Fibroblast of skin of left quadriceps (primary cell): ENCODE measurements around the gene DNAH1.
"Not testable (repeated sequence)": the region's sequence is repeated elsewhere in the genome, so short reads cannot be mapped to it uniquely, and the experiment has no call there.

Source experiments
- DNase-seq, 2 experiments: peaks; one replicate each; pipeline ENCODE4 v3.0.0-alpha.2; 2013; ENCODE audit warnings: low read depth in 2 of 2

The DNAH1 gene

GRCh38 chr3:52331906-52332305 lies 15.8 kb downstream of the DNAH1 start:
- no peak for DNase-seq

GRCh38 chr3:52333869-52334557 lies 17.9 kb downstream of the DNAH1 start:
- DNase-seq = no peak

- DNase-seq = not testable (repeated sequence)
These were observed 22.0 kb downstream of the DNAH1 start for GRCh38 chr3:52338131-52338530.

- DNase-seq = peak; percentile 63 to 69
These were observed 23.5 kb downstream of the DNAH1 start for GRCh38 chr3:52339612-52340011.

GRCh38 chr3:52341123-52341522 lies 25.0 kb downstream of the DNAH1 start:
- DNase-seq = no peak

- DNase-seq = no peak
These were observed 28.0 kb downstream of the DNAH1 start for GRCh38 chr3:52343946-52344600.

GRCh38 chr3:52345521-52346109 lies 29.5 kb downstream of the DNAH1 start:
- DNase-seq = no peak

- peak in 1 of 2 experiments; percentile 3 for DNase-seq
These were observed 30.8 kb downstream of the DNAH1 start for GRCh38 chr3:52346623-52347530.

- no peak for DNase-seq
These were observed 31.9 kb downstream of the DNAH1 start for GRCh38 chr3:52347716-52348635.

- DNase-seq = no peak
These were observed 33.0 kb downstream of the DNAH1 start for GRCh38 chr3:52349131-52349530.

- DNase-seq = no peak
These were observed 33.7 kb downstream of the DNAH1 start for GRCh38 chr3:52349611-52350395.

- no peak for DNase-seq
These were observed 34.3 kb downstream of the DNAH1 start for GRCh38 chr3:52350416-52350815.

GRCh38 chr3:52350981-52351761 lies 35.1 kb downstream of the DNAH1 start:
- no peak for DNase-seq

- no peak for DNase-seq
These were observed 35.7 kb downstream of the DNAH1 start for GRCh38 chr3:52351762-52352368.

GRCh38 chr3:52352566-52352965 lies 36.4 kb downstream of the DNAH1 start:
- no peak for DNase-seq

- no peak for DNase-seq
These were observed 37.3 kb downstream of the DNAH1 start for GRCh38 chr3:52353291-52353855.

- DNase-seq = no peak
These were observed 38.6 kb downstream of the DNAH1 start for GRCh38 chr3:52354676-52355075.

GRCh38 chr3:52355526-52355925 lies 39.4 kb downstream of the DNAH1 start:
- no peak for DNase-seq

GRCh38 chr3:52356126-52356525 lies 40.0 kb downstream of the DNAH1 start:
- no peak for DNase-seq
